ENCODE data around the gene GPR45. TPM values are rescaled to one million over a fixed set of nuclear protein-coding genes. Genes with fewer than 3 reads are reported as not detected.

Gene GPR45
- total RNA-seq, 1 donor, result not detected

- no peak for DNase-seq (ENCODE audit: low read depth)
- no peak for TF ChIP-seq CTCF (IDR thresholded peaks at IDR 0.05; ENCODE audit: insufficient read depth, low read depth, low read length)
- H3K4me3 ChIP-seq (ENCODE audit: low read depth, low read length), result no peak overlapping the region
Observed at GRCh38 chr2:105252271-105252670, 10.7 kb downstream of the GPR45 start.

- TF ChIP-seq CTCF (IDR thresholded peaks at IDR 0.05; ENCODE audit: insufficient read depth, low read depth, low read length), result no peak
- no peak for DNase-seq (ENCODE audit: low read depth)
- no peak overlapping the region for H3K4me3 ChIP-seq (ENCODE audit: low read depth, low read length)
Observed at GRCh38 chr2:105254531-105255210, 13.1 kb downstream of the GPR45 start.

GRCh38 chr2:105255979-105256378 lies 14.4 kb downstream of the GPR45 start:
- no peak overlapping the region for H3K4me3 ChIP-seq (ENCODE audit: low read depth, low read length)
- no peak for TF ChIP-seq CTCF (IDR thresholded peaks at IDR 0.05; ENCODE audit: insufficient read depth, low read depth, low read length)
- no peak for DNase-seq (ENCODE audit: low read depth)

- peak; percentile 68 for DNase-seq (ENCODE audit: low read depth)
- H3K4me3 ChIP-seq (ENCODE audit: low read depth, low read length), result no peak overlapping the region
- no peak for TF ChIP-seq CTCF (IDR thresholded peaks at IDR 0.05; ENCODE audit: insufficient read depth, low read depth, low read length)
Observed at GRCh38 chr2:105256431-105257047, 15.0 kb downstream of the GPR45 start.

GRCh38 chr2:105257981-105258380 lies 16.4 kb downstream of the GPR45 start:
- no peak overlapping the region for H3K4me3 ChIP-seq (ENCODE audit: low read depth, low read length)
- no peak for TF ChIP-seq CTCF (IDR thresholded peaks at IDR 0.05; ENCODE audit: insufficient read depth, low read depth, low read length)
- no peak for DNase-seq (ENCODE audit: low read depth)

GRCh38 chr2:105258835-105259350 lies 17.4 kb downstream of the GPR45 start:
- no peak for DNase-seq (ENCODE audit: low read depth)
- H3K4me3 ChIP-seq (ENCODE audit: low read depth, low read length), result no peak overlapping the region
- TF ChIP-seq CTCF (IDR thresholded peaks at IDR 0.05; ENCODE audit: insufficient read depth, low read depth, low read length), result no peak

Data from fibroblast of villous mesenchyme (primary cell).